Measurements from ENCODE around the gene GOLGA6L7.
"Not testable (repeated sequence)": the region's sequence is repeated elsewhere in the genome, so short reads cannot be mapped to it uniquely, and the experiment has no call there.

GOLGA6L7 gene

DNA sequence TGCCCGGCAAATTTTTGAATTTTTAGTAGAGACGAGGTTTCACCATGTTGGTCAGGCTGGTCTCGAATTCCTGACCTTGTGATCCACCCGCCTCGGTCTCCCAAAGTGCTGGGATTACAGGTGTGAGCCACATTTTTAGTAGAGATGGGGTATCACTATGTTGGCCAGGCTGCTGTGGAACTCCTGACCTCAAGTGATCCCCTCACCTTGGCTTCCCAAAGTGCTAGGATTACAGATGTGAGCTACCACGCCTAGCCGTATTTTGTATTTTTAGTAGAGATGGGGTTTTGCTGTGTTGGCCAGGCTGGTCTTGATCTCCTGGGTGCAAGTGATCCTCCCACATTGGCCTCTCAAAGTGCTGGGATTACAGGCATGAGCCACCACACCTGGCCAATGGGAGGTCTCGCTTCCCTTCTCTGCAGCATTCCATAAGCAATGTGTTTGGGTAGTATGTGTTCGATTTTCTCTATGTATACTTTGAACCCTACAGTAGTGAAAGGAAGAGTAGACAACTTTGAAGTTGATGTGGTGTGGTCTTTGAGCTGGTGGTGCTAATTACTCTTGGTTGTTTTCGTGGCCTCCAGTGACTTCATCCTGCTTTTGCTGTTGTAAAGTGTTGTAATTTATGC, 13.4 kb downstream of the GOLGA6L7 start:
- DNase-seq, result not testable (repeated sequence)

DNA sequence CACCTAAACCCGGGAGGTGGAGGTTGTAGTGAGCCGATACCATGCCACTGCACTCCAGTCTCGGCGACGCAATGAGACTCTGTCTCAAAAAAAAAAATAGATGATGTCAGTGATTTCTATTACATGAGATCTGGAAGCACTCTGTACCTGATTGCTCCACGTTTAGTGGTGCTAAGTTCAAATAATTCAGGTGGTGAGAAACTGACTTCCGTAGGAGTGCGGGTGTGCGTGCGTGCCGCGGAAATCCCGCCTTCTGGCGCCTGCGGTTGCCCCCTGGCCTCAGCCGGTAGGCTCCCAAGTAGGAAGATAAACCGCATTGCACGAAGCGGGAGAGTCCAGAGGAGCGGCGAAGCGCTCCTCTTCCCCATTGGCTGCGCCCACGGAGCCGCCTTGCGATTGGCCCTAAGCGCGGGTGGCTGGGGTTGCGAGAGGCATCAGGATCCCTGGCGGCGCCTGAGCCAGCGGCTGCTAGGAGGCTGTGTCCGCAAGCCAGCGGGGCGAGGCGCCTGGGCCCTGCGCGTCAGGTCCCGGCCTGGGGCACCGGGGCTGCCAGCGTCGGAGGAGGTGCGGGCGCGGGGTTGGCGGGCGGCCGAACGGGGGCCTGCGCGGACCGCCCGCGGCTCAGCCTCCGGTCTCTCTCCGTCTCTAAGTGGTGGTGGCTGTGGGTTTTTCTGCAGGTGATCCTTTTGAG, 16.4 kb downstream of the GOLGA6L7 start:
- peak; percentile 56 for DNase-seq

- not testable (repeated sequence) for DNase-seq
Observed at GRCh38 chr15:28821420-28821819, 27.0 kb downstream of the GOLGA6L7 start.

- not testable (repeated sequence) for DNase-seq
Observed at GRCh38 chr15:28819930-28820295, 28.5 kb downstream of the GOLGA6L7 start.

DNA sequence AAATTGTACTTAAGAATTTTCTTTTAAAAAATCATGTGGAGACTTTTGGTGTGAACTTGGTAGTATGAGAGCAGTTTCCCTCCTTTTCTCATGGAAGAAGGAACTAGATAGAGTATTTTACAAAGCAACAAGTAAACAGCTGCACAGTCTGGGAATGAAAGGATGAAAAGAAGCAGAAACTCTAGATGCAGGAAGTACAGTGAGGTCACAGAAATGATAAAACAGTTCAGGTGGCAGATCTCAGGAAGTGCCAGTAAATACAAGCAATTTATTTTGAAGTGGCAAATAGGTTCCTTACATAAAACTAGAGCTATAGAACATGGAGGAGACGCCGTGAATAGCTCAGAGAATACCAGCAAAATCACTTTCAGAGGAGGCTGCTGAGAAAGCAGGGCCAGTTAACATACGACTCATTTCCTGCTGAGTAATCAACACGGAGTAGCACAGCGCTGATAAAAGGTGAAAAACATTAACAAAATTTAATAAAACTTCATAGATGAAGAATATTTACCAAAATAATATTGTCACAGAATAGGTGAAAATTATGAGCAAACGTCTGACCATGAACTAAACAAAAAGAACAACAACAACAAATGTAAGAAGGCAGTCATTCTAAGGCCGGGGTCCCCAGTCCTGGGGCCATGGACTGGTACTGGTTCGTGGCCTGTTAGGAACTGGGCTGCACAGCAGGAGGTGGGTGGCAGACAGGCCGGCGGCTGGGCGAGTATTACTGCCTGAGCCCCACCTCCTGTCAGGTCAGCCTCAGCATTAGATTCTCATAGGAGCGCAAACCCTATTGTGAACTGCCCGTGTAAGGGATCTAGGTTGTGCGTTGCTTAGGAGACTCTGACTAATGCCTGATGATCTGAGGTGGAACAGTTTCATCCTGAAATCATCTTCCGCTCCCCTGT, 29.2 kb downstream of the GOLGA6L7 start:
- DNase-seq, result not testable (repeated sequence)

GRCh38 chr15:28818168-28818567, 30.3 kb downstream of the GOLGA6L7 start:
- not testable (repeated sequence) for DNase-seq

DNA sequence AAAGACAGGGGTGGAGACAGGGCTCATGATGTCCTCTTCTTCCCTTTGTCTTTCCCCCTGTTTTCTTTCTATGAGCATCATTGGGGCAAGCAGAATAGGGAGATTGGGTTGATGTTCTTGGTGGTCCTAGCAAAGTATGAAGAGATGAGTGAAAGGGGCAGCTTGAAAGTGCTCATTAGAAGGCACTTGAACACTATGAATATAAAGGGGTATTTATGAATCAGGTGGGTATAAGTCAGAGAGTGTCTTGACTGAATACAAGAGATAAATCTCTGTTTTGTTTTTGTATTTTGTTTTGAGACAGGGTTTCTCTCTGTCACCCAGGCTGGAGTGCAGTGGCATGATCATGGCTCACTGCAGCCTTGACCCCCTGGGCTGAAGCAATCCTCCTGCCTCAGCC, 34.4 kb downstream of the GOLGA6L7 start:
- DNase-seq, result not testable (repeated sequence)

DNA sequence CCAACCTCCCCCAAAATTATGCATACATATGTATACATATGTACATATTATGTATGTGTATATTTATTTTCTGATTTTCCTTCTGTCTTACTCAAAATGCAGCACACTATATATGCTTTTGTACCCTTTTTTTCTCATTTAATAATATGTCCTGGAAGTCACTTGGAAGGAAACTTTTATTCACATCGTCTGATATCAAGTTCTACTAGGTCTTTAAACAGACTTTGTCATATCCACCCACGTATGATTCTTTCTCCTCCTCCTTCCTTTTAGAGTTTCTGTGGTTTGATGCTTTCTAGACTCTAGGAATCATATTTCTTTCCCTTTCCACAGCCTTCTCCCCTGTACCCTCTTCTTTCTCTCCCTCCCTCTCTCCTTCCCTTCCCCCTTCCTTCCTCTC, 35.1 kb downstream of the GOLGA6L7 start:
- DNase-seq, result not testable (repeated sequence)

- DNase-seq, result not testable (repeated sequence)
Observed at GRCh38 chr15:28811852-28812550, 36.4 kb downstream of the GOLGA6L7 start.

GRCh38 chr15:28810444-28810843, 38.0 kb downstream of the GOLGA6L7 start:
- not testable (repeated sequence) for DNase-seq

- not testable (repeated sequence) for DNase-seq
Observed at GRCh38 chr15:28808136-28808535, 40.3 kb downstream of the GOLGA6L7 start.

GRCh38 chr15:28800366-28800765, 48.1 kb downstream of the GOLGA6L7 start:
- DNase-seq, result not testable (repeated sequence)

DNA sequence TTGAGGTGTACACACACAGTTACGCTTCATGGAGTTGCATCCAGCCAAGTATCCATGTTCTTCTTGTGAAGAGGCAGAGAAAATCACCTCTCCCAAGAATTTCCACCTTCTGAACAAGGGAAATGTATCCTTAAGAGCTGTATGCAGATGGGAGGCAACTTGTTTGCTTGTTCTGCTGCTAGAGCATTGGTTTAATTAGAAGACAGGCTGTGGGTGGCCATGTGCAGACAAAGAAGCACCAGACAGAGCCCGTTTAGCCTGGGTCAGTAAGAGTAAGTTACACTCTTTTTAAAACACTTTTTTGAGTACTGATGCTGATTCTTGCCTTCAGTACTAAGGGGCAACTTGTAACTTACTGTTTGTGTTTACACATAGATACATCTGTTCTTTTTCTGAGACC, 50.2 kb downstream of the GOLGA6L7 start:
- not testable (repeated sequence) for DNase-seq

- not testable (repeated sequence) for DNase-seq
Observed at GRCh38 chr15:28794231-28794630, 54.2 kb downstream of the GOLGA6L7 start.
